A673 (cell line): ENCODE data around the gene NDST4. TPM values are rescaled to one million over a fixed set of nuclear protein-coding genes. Genes with fewer than 3 reads are reported as not detected.
A peak's percentile ranks its signal among the peaks of the same experiment; 100 is the strongest.

Experiments
- BruUV-seq: library from RNA; stranded (reverse); fragments of 400-500 nt; replicated peaks from 2 replicates; lab custom pipeline; 2021; lab: Mats Ljungman, UMichigan
- CTCF ChIA-PET: fragments of 300-600 bp; sonication (Branson Sonifier 250); formaldehyde crosslinking; loops from one replicate; lab custom pipeline; 2022; ENCODE audit warnings: antibody characterized with exemption; lab: Charles Lee
- POLR2A ChIA-PET: fragments of 300-600 bp; sonication (Branson Sonifier 250); formaldehyde crosslinking; loops from one replicate; lab custom pipeline; 2022; ENCODE audit warnings: antibody characterized with exemption; ENCODE audit not compliant: low non-redundant PET; lab: Charles Lee
- DNase-seq: peaks from one replicate; pipeline ENCODE4 v3.0.0-alpha.2; 2015; ENCODE audit warnings: low spot score
- H3K27ac ChIP-seq: fragments of 200-600 bp; sonication (generic); 2 replicates; pipeline ENCODE4 v1.5.1; 2016; ENCODE audit warnings: mixed run types, low read depth, mild to moderate bottlenecking, mixed read lengths, antibody characterized with exemption, low read length; ENCODE audit not compliant: poor library complexity, severe bottlenecking
- H3K27me3 ChIP-seq: fragments of 200-600 bp; sonication (generic); replicated peaks from 2 replicates; pipeline ENCODE4 v1.6.1; 2017; ENCODE audit warnings: mixed run types, low read depth, mild to moderate bottlenecking, mixed read lengths, antibody characterized with exemption, low read length; ENCODE audit not compliant: insufficient read depth, poor library complexity
- H3K36me3 ChIP-seq: fragments of 200-600 bp; sonication (generic); 2 replicates; pipeline ENCODE4 v1.6.1; 2016; ENCODE audit warnings: mixed run types, mild to moderate bottlenecking, mixed read lengths, antibody characterized with exemption, low read length; ENCODE audit not compliant: insufficient read depth, poor library complexity, severe bottlenecking
- H3K4me1 ChIP-seq: fragments of 200-600 bp; sonication (generic); 2 replicates; pipeline ENCODE4 v1.6.1; 2017; ENCODE audit warnings: mixed run types, mild to moderate bottlenecking, mixed read lengths, antibody characterized with exemption, low read length; ENCODE audit not compliant: insufficient read depth, poor library complexity, severe bottlenecking
- H3K4me3 ChIP-seq: fragments of 200-600 bp; sonication (generic); 2 replicates; pipeline ENCODE4 v1.5.1; 2016; ENCODE audit warnings: low read depth, mixed run types, mild to moderate bottlenecking, mixed read lengths, low read length; ENCODE audit not compliant: poor library complexity, severe bottlenecking
- H3K9me3 ChIP-seq: fragments of 200-600 bp; sonication (generic); 2 replicates; pipeline ENCODE4 v1.6.1; 2016; ENCODE audit warnings: mixed run types, low read depth, mild to moderate bottlenecking, mixed read lengths, antibody characterized with exemption, low read length; ENCODE audit not compliant: poor library complexity, severe bottlenecking
- EZH2 ChIP-seq: fragments of 200-600 bp; sonication (generic); IDR thresholded peaks from 2 replicates; pipeline ENCODE4 v1.6.1; 2017; ENCODE audit warnings: borderline replicate concordance, low read depth, mild to moderate bottlenecking, mixed read lengths, antibody characterized with exemption, low read length; ENCODE audit not compliant: poor library complexity, severe bottlenecking
- intact Hi-C: fragments of 100-400 bp; cut with micrococcal nuclease; formaldehyde crosslinking; loops from one replicate; pipeline ENCODE4 v1.10.0; 2022; ENCODE audit not compliant: unreplicated experiment
- total RNA-seq: library from RNA; stranded (reverse); gene quantifications from 2 replicates; pipeline ENCODE4 v1.2.3, GENCODE V29; 2021
- TF ChIP-seq, protein P1 (sequence below): fragments of 300-800, 200-600 bp; sonication (generic); conservative IDR thresholded peaks from 2 replicates; pipeline ENCODE4 v1.5.1; 2017; ENCODE audit warnings: low read depth, mild to moderate bottlenecking, antibody characterized with exemption, low read length, moderate library complexity, mixed read lengths

Gene NDST4
- total RNA-seq, 1 experiment from 2014 or later = 32.8 TPM

DNA sequence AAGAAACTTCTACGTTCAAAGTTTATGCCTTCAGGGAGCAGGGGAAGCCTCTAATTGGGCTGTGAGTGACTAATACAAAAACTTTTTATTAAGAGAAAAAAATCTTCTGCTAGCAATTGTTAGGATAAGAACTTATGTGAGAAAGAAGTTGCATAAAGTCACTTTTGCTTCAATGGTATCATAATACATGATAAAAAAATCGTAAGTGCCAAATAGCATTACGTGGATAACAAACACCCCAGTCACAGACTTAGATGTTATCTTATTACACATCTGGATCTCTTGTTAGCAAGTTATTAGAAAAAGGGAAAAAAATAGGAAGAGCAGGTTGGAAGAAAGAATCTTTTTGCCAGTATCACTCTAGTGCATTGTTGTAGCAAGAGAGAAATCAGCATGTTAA lies 4.2 kb upstream of the NDST4 start:
- Histone ChIP-seq H3K4me1 (peaks cover 49% of the 10 kb centered on the region), H3K36me3 (no peaks in the 10 kb centered on the region), H3K27ac (peak overlapping the region; percentile 91), H3K9me3 (no peaks in the 10 kb centered on the region), H3K27me3 (no peaks in the 10 kb centered on the region), H3K4me3 (peak overlapping the region; percentile 34)
- TF ChIP-seq, protein P1, sequence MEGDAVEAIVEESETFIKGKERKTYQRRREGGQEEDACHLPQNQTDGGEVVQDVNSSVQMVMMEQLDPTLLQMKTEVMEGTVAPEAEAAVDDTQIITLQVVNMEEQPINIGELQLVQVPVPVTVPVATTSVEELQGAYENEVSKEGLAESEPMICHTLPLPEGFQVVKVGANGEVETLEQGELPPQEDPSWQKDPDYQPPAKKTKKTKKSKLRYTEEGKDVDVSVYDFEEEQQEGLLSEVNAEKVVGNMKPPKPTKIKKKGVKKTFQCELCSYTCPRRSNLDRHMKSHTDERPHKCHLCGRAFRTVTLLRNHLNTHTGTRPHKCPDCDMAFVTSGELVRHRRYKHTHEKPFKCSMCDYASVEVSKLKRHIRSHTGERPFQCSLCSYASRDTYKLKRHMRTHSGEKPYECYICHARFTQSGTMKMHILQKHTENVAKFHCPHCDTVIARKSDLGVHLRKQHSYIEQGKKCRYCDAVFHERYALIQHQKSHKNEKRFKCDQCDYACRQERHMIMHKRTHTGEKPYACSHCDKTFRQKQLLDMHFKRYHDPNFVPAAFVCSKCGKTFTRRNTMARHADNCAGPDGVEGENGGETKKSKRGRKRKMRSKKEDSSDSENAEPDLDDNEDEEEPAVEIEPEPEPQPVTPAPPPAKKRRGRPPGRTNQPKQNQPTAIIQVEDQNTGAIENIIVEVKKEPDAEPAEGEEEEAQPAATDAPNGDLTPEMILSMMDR = no peak
- no peak for TF ChIP-seq EZH2
- BruUV-seq = no TSS peak
- intact Hi-C loops = loop anchor here (5.0 kb wide), 1 partner anchor 750 kb away; no protein-coding TSS in a partner anchor
- POLR2A ChIA-PET = no interaction called here
- peak; percentile 58 for DNase-seq
- CTCF ChIA-PET = no interaction called here

- Histone ChIP-seq H3K27me3 (no peaks in the 10 kb centered on the region), H3K4me1 (peaks cover 44% of the 10 kb centered on the region), H3K4me3 (peak overlapping the region; percentile 56), H3K27ac (peak overlapping the region; percentile 61), H3K36me3 (no peaks in the 10 kb centered on the region), H3K9me3 (no peaks in the 10 kb centered on the region)
- peak; percentile 81 for DNase-seq
- POLR2A ChIA-PET = no interaction called here
- no peak for TF ChIP-seq EZH2
- TF ChIP-seq, protein P1 = no peak
- intact Hi-C loops = loop anchor here (5.0 kb wide), 2 partner anchors 328 to 723 kb away; no protein-coding TSS in a partner anchor
- BruUV-seq = no TSS peak
- CTCF ChIA-PET = interaction anchor here (0.6 kb wide), 1 partner anchor 194 kb away, joined by 3 read pairs; no protein-coding TSS in a partner anchor
Measured at GRCh38 chr4:115110191-115111181, 2.9 kb downstream of the NDST4 start.

DNA sequence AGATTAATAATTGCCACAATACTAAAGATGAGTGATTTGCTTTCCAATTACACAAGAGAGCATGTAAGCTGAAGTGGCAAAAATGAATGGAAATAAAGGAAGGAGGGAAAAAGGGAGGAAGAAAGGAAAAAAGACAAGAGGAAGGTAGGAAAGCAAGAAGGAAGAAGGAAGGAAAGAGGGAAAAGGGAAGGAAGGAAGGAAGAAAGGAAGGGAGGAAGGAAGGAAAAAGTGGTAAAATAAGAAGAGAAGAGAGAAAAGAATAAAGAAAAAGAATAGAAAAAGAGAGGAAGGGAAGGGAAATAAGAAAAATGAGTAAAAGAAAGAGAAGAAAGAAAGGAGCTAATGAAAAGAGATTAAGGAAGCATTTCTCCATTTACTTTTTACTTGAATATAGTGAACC lies 4.6 kb downstream of the NDST4 start:
- no peak for DNase-seq
- BruUV-seq = no TSS peak
- H3K4me3 ChIP-seq = peak overlapping the region; percentile 56
- peak overlapping the region; percentile 61 for H3K27ac ChIP-seq
- H3K36me3 ChIP-seq = no peaks in the 10 kb centered on the region
- TF ChIP-seq, protein P1 = no peak
- no peak for TF ChIP-seq EZH2
- no peaks in the 10 kb centered on the region for H3K27me3 ChIP-seq
- intact Hi-C loops = no loop called here
- peaks cover 51% of the 10 kb centered on the region for H3K4me1 ChIP-seq
- ChIA-PET CTCF (no interaction called here), POLR2A (interaction anchor here (0.7 kb wide), 1 partner anchor 179 kb away, joined by 4 read pairs; no protein-coding TSS in a partner anchor)
- no peaks in the 10 kb centered on the region for H3K9me3 ChIP-seq
